Upper lobe of right lung (tissue), 1 donor: ENCODE data around the gene DCTN3. TPM values are rescaled to one million over a fixed set of nuclear protein-coding genes. Genes with fewer than 3 reads are reported as not detected.

Source experiments
- ATAC-seq: fragments of 200-7000 bp; cut with Tn5 transposase; one replicate; pipeline ENCODE4 v1.9.1; 2020; ENCODE audit warnings: mild to moderate bottlenecking, moderate library complexity
- DNase-seq: peaks from one replicate; pipeline ENCODE4 v3.0.0-alpha.2; 2020
- H3K27ac ChIP-seq: fragments of 200-600 bp; one replicate; pipeline ENCODE4 v1.8.0; 2022
- H3K27me3 ChIP-seq: fragments of 200-600 bp; one replicate; pipeline ENCODE4 v1.8.0; 2022; ENCODE audit warnings: mild to moderate bottlenecking
- H3K36me3 ChIP-seq: fragments of 200-600 bp; one replicate; pipeline ENCODE4 v1.8.0; 2022
- H3K4me1 ChIP-seq: fragments of 200-600 bp; one replicate; pipeline ENCODE4 v1.8.0; 2022
- H3K4me3 ChIP-seq: fragments of 200-600 bp; one replicate; pipeline ENCODE4 v1.8.0; 2022; ENCODE audit warnings: mild to moderate bottlenecking
- H3K9me3 ChIP-seq: fragments of 200-600 bp; one replicate; pipeline ENCODE4 v1.8.0; 2022
- intact Hi-C: fragments of 100-400 bp; cut with DNase I; formaldehyde crosslinking; loops from one replicate; pipeline ENCODE4 v1.11.0; 2022
- total RNA-seq: library from RNA; stranded (reverse); fragmentation: NEBNext Ultra II Directional; extraction: Animal tissue kit (Norgen Biotek cat#: 25700); gene quantifications from one replicate; pipeline ENCODE4 v1.2.1, GENCODE V29; 2021
- TF ChIP-seq, protein P1 (sequence below): fragments of 200-600 bp; IDR thresholded peaks from one replicate; pipeline ENCODE4 v1.8.0; 2022; ENCODE audit warnings: antibody characterized with exemption
- donor health status: DM: no; HTN: yes; CAD: no; lungs with severe emphysema.

The DCTN3 gene
- total RNA-seq, 1 donor from 2014 or later, result 59.3 TPM

DNA sequence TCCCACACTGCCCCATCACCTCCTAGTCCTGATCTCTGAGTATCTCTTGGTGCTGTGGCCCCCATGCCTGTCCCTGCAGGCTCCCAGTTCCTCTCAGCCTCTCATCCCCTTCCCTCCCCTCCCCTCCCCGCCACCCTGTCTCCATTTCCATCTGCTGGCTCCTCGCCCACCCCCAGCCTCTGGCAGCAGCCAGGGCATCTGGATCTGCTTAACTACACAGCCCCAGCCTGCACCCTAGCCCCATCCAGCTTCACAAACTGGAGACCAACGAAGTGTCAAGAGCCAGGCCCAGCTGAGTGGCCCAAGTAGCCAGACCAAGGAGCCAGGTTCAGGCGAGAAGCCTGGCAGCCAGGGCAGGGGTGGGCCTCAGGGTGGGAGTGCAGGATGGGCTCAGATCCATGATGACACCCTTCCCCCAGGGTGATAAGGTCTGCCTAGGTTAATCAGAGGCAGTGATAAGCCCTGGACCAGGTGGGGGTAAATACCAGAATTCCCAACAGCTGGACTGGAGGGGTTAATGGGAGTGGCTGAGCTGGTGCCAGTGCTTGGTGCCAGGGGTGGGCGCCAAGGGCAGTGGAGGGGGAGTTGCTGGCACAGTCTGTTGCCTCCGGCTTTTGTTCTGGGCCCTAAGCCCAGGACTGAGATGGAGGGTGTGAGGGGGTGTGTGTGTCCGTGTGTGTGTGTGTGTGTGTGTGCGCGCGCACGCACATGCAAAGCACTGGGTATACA lies 34.2 kb upstream of the DCTN3 start:
- DNase-seq (no peak), ATAC-seq (peak; percentile 4)
- intact Hi-C loops, result no loop called here
- H3K4me3 ChIP-seq, result no peak overlapping the region
- TF ChIP-seq, protein P1, sequence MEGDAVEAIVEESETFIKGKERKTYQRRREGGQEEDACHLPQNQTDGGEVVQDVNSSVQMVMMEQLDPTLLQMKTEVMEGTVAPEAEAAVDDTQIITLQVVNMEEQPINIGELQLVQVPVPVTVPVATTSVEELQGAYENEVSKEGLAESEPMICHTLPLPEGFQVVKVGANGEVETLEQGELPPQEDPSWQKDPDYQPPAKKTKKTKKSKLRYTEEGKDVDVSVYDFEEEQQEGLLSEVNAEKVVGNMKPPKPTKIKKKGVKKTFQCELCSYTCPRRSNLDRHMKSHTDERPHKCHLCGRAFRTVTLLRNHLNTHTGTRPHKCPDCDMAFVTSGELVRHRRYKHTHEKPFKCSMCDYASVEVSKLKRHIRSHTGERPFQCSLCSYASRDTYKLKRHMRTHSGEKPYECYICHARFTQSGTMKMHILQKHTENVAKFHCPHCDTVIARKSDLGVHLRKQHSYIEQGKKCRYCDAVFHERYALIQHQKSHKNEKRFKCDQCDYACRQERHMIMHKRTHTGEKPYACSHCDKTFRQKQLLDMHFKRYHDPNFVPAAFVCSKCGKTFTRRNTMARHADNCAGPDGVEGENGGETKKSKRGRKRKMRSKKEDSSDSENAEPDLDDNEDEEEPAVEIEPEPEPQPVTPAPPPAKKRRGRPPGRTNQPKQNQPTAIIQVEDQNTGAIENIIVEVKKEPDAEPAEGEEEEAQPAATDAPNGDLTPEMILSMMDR, result no peak
- H3K27ac ChIP-seq, result peak overlapping the region; percentile 51
- H3K4me1 ChIP-seq, result peaks cover 31% of the 10 kb centered on the region
- no peaks in the 10 kb centered on the region for H3K9me3 ChIP-seq
- H3K27me3 ChIP-seq, result no peaks in the 10 kb centered on the region
- H3K36me3 ChIP-seq, result peaks cover 5% of the 10 kb centered on the region

GRCh38 chr9:34653151-34654072 lies 33.1 kb upstream of the DCTN3 start:
- Histone ChIP-seq H3K4me3 (no peak overlapping the region), H3K27ac (peak overlapping the region; percentile 82), H3K4me1 (peaks cover 33% of the 10 kb centered on the region), H3K9me3 (no peaks in the 10 kb centered on the region), H3K27me3 (no peaks in the 10 kb centered on the region), H3K36me3 (peaks cover 16% of the 10 kb centered on the region)
- intact Hi-C loops, result no loop called here
- ATAC-seq, result no peak
- TF ChIP-seq, protein P1, result no peak
- DNase-seq, result no peak

- intact Hi-C loops, result no loop called here
- peak overlapping the region; percentile 82 for H3K27ac ChIP-seq
- H3K9me3 ChIP-seq, result no peaks in the 10 kb centered on the region
- DNase-seq (no peak), ATAC-seq (no peak)
- TF ChIP-seq, protein P1, result no peak
- peak overlapping the region; percentile 47 for H3K4me3 ChIP-seq
- no peaks in the 10 kb centered on the region for H3K27me3 ChIP-seq
- H3K4me1 ChIP-seq, result peaks cover 42% of the 10 kb centered on the region
- peaks cover 18% of the 10 kb centered on the region for H3K36me3 ChIP-seq
Observed at GRCh38 chr9:34652602-34653000, 32.3 kb upstream of the DCTN3 start.

DNA sequence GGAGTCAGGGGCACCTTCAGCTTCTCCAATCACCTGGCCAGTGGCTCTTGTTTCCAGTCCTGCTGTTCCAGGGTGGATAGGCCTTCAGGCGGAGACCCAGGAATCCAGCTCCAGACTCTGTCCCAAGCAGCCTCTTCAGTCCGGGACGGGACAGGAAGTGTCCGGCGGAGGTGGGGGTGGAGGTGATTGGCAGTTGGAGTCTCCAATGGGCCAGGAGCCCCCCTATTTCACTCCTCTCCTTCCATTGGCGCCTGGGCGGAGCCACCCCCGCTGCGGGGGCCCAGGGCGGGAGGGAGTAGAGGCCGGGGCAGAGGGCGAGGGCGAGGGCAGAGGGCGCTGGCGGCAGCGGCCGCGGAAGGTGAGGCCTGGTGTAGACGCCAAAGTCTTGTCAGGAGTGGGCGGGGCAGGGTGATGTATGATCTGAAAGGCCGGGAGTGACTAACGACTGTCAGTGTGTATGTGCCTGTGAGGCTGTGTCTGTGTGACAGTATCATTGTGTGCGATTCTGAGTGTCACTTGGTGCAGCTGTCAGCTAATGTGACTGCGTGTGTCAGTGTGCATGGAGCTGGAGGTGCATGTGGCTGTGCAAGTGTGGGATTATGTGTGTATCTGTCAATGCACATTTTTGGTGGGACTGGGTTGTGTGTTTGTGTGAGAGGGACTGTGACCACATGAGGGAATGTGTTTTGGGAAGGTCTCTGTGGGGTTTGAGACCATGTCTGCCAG lies 31.7 kb upstream of the DCTN3 start, which contains the start of gene IL11RA:
Gene IL11RA, plus strand, starts transcription at position 310 of the 726 bp plus-strand sequence. CDS start 3,033 bp downstream, outside the sequence.
- Histone ChIP-seq H3K4me1 (peaks cover 47% of the 10 kb centered on the region), H3K36me3 (peaks cover 18% of the 10 kb centered on the region), H3K4me3 (peak within 1 kb of the TSS; percentile 47), H3K27me3 (no peaks in the 10 kb centered on the region), H3K27ac (peak within 1 kb of the TSS; percentile 82), H3K9me3 (no peaks in the 10 kb centered on the region)
- intact Hi-C loops, result no loop called here
- ATAC-seq (peak; percentile 93), DNase-seq (peak; percentile 94)
- TF ChIP-seq, protein P1, result no peak

DNA sequence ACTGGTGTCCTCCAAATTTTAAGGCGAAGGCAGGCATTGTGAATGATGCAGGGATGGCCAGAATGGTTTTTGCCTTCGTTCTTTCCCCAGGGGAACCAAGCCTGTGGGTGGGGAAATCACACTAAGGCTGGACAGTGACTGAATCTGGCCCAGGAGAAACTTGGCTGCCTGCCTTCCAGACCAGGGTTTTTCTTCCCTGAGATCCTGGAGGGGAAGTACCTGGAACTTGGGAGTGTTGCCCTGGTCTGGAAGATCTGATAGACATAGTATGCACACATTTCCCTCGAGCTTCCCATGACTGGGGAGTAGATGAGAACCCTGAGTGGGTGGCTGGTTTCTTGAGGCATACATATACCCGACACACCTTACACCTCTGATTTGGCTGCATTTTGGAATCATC lies 31.0 kb upstream of the DCTN3 start:
- TF ChIP-seq, protein P1, result no peak
- no peaks in the 10 kb centered on the region for H3K27me3 ChIP-seq
- peak overlapping the region; percentile 82 for H3K27ac ChIP-seq
- peaks cover 48% of the 10 kb centered on the region for H3K4me1 ChIP-seq
- ATAC-seq, result no peak
- H3K36me3 ChIP-seq, result peaks cover 18% of the 10 kb centered on the region
- H3K4me3 ChIP-seq, result peak overlapping the region; percentile 47
- H3K9me3 ChIP-seq, result no peaks in the 10 kb centered on the region
- no peak for DNase-seq
- intact Hi-C loops, result no loop called here
